ENCODE measurements around the gene PSMA6.
"Not testable (repeated sequence)": the region's sequence is repeated elsewhere in the genome, so short reads cannot be mapped to it uniquely, and the experiment has no call there.

PSMA6 gene

DNA sequence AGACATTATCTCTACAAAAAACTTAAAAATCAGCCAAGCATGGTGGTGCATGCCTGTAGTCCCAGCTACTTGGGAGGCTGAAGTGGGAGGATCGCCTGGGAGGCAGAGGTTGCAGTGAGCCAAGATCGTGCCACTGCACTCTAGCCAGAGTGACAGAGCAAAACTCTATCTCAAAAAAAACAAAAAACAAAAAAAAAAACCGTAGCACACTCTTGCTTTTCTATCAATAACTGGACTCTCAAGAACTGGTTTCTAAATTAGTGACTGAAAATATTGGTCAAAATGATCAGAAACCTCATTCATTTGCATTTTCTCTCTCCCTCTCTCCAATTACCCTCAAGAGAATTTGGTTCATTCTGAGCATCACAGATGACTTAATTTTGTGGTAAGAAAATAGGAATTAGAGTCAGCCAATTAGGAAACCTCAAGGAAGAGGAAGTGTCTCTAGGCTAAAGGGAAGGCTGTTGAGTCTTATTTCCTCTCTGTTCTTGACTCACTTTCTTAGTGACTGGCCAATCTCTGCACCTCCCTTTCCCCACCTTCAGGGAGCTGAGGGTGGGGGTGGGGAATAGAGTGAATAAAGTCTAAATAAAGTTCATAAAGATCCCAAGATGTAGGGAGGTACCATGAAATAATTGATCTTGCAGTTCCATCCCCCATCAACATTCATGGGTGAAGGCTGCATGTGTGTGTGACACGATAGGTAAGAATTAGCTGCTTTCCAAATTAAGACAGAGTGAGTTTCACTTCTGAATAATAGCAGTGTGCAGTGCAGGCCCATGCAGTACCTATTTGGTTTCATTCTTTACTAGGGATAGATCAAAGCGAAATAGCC is 6.8 kb upstream of the PSMA6 start:
- FAIRE-seq: no peak

DNA sequence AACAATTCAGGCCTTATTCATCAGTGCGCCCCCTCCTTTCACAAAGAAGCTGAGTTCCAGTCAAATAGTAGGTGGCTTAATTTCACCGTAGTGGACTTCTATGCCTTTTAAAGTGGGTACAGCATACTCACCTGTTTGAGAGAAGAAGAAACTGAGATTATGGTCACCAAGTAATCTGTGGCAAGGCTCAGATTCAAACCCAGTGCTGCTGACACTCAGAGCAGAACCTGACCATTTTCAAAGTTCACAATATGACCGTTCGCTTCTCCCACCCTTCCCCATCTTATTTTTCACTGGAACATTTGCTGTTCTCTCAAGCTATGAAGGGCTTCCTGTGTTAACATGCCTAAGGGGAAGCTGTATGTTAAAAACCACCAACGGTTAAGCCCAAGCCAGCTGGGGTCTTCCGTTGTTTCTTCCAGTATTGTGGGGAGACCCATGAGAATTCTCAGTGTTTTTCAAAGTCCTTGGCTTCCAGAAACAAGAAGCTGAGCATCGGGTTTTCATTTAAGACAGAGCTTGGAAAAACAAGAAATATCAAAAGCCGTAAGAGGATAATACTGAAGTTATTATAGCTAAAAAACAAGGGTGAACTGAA is 6.1 kb upstream of the PSMA6 start:
- FAIRE-seq: no peak

DNA sequence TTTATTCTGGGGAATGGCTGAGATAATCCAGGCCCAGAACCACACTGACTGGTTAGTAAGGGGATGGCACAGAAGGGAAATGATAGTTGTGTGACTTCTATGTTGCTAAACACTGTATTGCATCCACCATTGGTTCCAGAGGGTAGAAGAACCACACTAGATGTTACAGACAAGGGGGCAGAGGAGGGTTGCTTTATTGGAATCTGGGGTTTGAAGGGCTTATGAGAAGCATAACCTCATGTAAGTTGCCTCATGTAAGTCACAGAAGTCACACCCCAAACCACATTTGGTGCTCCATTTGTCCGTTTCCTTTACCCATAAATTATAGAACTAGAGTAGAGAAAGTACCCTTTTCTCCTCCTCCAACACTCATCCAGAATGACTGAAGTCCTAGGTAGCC is 5.5 kb upstream of the PSMA6 start:
- FAIRE-seq: no peak

DNA sequence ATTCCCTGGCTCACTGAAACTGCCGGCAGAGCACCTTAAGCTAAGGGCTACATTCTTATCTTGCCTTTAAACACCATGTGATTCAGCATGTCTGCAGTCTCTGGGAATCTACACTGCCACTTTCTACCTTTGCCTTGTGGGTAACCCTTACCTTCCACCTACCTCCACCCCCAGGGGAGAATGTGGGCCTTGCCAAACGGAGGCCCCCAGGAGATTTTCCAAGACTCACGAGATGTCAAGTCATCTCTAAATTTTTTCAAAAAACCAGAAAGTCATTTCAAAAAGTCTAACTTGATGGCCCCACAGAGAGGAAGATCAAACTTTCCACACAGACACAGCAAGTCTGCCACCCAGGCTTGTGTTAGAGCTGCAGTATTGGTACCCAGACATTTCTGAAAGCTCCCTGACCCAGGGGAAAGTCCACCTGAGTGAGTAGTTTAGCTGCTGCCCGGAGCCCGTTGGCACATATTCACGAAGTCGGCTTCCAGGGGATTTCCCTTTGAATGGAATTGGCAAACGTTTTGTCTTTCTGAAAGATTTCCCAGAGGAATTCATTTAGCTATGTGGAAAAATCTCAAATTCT is 4.7 kb upstream of the PSMA6 start:
- no peak for FAIRE-seq

DNA sequence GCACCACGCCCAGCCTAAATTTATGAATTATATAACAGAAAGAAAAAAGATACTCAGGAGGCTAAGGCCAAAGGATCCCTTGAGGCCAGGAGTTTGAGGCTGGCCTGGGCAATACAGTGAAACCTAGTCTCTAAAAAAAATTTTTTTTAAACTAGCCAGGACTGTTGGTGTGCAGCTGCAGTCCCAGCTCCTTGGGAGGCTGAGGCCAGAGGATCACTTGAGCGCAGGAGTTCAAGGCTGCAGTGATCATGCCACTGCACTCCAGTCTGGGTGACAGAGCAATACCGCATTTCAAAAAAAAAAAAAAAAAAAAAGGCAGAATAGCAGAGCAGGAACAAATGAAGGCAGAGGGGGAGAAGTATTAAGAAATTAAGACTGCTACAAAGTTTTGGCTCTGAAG is 2.6 kb upstream of the PSMA6 start:
- FAIRE-seq: no peak

DNA sequence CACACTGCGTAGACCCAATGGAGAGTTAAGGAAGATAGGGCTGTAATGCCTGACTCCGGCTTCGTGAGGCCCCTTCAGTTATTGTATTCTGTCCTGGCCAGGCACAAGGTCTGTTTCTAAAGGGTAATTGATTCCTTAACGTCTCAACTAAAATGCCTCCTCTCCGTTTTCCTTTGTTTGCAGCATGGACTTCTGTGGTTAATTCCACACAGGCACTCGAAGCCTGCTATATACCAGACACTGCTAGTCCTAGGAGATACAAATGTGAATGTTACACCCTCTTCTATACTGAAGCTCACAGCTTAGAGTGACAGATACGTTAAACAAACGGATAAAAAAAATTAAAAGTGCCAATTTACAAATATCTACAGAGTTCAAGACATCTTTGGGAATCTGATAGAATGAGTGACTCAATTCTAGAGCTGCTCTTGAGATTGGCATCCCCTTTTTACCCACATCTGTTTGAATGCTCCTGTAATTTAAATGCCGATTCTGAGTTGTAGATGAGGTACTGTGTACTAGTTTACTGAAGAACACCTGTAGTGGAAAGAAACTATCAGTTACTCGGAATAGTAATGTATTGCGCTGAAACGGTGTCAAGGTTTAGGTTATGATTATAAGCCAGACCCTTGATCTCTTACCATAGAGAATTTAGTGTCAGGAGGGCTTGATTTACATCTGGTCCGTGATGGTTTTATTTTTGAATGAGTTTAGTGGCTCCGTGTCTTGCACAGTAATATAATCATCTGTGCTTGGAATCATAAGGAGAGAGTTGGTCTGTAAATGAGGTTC is 784 bp downstream of the PSMA6 start:
- no peak for FAIRE-seq

DNA sequence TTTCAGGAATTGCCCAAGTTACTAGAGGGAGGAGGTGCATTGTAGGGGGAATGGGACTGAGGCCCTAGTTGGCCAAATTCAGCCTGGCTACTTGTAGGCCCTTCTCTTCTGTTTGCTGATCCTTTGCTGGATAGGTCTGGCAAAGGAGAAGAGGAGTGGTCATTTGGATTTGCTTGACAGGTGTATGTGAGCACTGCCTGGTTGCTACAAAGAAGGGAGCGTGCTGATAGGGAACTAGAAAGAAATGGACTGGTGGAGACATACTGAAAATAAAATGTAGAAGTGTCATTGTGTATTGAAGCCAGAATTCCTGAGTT is 3.6 kb downstream of the PSMA6 start:
- no peak for FAIRE-seq

DNA sequence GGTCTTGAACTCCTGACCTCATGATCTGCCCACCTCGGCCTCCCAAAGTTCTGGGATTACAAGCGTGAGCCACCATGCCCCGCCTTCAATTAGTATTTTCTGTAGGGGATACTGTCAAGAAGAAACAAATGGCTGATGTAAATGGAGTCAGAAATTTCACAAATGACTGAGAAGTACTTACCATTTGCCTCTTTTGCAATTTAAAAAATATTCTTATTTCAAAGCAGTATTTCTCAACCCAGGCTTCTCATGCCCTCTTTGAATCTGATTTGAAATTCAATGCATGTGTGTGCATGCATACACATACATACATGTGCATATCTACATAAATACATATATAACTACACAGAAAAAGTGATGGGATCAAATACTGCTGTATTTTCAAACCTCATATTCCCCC is 4.4 kb downstream of the PSMA6 start:
- no peak for FAIRE-seq

DNA sequence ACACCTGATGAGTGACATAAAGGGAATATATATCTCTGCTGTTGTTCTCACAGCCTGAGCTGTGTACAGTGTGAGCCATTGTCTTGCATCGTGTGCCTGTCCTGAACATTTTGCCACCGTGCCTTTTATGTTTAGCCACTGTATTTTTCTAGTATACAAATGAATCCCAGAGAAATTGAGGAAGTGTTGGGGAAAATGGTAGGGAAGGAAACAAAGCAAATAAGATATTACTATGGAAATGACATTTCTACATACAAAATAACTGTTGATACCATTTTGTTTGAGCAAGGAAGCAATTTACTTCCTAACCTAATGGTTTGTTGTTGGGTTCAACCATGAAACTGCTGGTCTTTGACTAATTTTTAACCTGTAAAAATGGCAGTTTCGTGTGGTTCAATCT is 5.5 kb downstream of the PSMA6 start:
- no peak for FAIRE-seq

DNA sequence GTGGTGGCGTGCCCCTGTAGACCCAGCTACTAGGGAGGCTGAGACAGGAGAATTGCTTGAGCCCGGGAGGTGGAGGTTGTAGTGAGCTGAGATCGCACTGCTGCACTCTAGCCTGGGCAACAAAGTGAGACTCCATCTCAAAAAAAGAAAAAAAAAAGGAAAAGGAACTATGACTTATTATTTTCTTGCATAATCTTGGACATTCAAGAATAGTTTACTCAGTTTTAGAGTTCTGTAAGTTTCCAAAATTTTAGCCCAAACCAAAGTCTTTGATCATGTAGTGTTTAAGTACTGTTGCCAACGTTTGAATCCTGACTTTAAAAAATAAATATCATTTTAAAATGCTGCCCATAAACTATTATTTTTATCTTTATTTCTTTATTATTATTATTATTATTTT is 6.2 kb downstream of the PSMA6 start:
- no peak for FAIRE-seq

DNA sequence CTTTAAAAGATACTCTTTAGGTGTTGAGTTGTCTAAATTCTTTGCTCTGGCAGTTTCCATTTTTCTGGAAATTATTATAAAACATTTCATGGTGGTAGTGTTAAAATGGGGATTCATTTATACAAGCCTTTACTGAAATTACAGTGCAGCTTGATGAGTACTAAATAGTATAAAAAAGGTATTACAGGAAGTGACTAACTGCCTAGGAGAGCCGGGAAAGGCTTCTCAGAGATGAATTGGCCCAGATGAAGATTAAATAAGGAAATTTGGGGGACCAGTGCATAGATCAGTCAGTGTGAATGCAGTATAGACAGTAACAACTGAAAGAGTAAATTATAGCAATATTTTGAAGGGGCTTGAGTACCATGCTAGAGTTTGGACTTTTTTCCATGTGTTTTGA is 7.5 kb downstream of the PSMA6 start:
- FAIRE-seq: no peak

DNA sequence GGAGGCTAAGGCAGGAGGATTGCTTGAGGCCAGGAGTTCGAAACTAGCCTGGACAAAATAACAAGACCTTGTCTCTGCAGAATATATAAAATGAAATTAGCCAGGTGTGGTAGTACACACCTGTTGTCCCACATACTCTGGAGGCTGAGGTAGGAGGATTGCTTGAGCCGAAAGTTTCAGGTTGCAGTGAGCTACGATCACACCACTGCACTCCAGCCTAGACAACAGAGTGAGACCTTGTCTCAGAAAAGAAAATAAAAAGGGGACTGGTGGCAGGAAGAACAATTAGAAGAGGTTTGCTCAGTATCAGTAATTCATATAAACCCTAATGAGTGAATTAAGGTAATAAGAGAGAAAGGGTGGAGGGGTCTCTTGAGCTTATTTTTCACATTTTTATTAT is 8.0 kb downstream of the PSMA6 start:
- no peak for FAIRE-seq

DNA sequence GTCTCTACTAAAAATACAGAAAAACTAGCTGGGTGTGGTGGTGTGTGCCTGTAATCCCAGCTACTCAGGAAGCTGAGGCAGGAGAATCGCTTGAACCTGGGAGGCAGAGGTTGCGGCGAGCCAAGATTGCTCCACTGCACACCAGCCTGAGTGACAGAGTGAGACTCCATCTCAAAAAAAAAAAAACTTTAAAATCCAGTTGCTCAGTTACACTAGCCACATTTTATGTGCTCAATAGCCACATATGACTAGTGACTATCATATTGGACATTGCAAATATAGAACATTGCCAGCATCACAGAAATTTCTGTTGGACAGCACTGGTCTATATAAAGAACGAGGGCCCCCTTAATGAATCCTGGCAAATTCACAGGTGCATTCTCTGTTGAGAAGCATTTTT is 9.2 kb downstream of the PSMA6 start:
- not testable (repeated sequence) for FAIRE-seq

DNA sequence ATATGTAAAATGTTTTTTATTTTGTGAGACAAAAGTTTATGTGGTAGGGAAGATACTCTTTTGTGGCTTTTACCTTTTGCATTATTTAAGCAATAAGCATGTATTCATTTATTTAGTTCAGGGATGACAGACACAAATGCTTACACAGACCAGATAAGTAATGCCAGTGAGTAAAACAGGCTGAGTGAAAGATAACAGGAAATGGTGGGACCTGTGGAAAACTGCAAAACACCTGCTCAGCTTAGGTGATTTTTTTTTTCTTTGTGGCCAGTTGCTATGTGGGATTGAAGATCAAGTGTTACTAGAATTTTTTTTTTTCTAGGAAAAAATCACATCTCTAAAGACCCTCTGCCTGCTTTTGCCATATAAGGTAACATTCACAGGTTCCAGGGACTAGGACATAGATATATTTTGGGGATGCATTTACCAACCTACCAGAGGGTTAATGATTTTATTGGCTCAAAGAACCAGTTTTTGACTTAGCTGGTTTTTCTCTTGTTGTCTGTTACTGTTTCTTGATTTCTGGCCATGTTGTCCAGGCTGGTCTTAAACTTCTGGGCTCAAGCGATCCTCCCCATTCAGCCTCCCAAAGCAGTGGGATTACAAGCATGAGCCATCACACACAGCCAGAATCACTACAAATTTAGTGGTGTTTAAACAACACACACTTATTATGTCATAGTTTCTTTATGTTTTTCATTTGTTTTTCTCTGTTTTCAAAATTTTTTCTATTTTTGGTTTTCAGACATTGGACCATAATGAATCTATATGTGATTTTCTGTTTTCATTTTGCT is 9.8 kb downstream of the PSMA6 start:
- FAIRE-seq: no peak

DNA sequence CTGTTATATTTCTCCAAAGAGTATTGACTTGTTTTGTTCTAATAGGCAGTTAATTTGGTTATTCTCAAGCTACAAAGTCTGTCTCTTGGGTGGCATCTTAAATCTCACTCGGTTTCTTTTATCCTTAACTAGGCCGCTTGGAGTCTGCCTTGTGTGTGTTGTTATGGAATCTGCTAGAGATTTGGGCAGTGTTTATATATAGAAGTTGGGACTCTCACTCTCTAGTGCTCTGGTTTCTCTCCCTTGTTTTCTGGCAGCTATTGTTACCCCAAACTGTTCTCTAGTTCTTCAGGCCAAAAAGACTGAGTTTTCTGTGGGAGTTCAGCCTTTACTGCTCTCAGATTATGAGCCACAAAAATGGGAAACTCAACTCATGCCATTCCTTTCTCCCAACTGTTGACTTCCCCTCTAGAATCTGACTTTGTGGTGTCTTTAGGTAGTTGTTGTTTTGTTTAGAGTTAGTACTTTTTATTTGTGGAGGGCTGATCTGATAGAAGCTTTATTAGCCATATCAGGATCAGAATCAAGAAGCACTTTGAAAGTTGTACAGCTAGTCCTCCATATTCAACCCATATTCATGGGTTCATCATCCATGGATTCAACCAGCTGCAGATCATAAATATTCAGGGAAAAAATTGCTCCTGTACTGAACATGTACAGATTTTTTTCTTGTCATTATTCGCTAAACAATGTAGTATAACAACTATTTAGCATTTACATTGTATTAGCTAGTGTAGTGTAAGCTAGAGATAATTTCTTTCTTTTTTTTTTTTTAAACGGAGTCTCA is 11.2 kb downstream of the PSMA6 start:
- no peak for FAIRE-seq

DNA sequence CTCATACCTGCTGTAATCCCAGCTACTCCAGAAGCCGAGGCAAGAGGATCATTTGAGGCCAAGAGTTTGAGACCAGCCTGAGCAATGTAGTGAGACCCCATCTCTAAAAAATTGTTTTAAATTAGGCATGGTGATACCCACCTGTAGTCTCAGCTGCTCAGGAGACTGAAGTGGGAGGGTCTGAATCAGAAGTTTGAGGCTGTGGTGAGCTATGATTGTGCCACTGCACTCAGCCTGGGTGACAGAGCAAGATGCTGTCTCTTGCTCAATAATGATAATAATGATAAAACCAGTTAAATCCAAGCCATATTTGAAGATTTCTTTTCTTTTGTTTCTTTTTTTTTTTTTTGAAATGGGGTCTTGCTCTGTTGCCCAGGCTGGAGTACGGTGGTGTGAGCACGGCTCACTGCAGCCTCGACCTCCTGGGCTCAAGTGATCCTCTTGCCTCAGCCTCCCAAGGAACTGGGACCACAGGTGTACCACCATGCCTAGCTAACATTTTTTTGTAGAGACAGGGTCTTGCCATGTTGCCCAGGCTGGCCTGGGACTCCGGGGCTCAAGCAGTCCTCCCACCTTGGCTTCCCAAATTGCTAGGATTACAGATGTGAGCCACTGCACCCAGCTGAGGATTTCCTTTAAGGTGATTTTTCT is 12.8 kb downstream of the PSMA6 start:
- no peak for FAIRE-seq

DNA sequence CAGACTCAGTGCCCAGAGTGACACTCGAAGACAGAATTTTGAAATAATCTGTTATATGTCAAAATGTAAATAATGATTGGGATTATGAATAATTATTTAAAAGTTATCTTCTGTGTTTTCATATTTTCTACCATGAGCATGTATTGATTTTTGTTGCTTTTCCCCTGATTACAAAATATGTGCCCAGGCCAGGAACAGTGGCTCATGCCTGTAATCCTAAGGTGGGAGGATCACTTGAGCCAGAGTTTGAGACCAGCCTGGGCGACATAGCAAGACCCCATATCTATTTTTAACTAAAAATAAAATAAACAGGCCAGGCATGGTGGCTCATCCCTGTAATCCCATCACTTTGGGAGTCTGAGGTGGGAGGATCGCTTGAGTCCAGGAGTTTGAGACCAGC is 13.5 kb downstream of the PSMA6 start:
- FAIRE-seq: no peak

DNA sequence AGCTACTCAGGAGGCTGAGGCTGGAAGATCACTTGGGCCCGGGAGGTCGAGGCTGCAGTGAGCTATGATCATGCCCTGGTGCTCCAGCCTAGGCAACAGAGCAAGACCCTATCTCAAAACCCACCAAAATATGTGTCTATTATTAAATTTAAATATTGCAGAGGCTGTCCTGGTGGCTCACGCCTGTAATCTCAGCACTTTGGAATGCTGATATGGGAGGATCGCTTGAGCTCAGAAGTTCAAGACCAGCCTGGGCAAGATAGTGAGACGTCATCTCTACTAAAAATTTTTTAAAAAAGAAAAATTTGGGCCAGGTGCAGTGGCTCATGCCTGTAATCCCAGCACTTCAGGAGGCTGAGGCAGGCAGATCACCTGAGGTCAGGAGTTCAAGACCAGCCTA is 13.9 kb downstream of the PSMA6 start:
- no peak for FAIRE-seq

DNA sequence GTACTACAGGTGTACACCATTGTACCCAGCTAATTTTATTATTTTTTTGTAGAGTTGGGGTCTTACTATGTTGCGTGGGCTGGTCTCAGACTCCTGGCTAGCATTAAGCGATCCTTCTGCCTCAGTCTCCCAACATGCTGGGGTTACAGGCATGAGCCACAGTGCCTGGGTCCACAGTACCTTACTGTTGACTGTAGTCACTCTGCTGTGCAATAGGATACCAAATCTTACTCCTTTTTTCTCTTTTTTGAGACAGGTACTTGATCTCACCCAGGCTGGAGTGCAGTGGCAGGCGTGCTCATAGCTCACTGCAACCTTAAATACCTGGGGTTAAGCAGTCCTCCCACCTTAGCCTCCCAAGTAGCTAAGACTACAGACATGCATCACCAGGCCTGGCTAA is 25.6 kb downstream of the PSMA6 start:
- FAIRE-seq: no peak

DNA sequence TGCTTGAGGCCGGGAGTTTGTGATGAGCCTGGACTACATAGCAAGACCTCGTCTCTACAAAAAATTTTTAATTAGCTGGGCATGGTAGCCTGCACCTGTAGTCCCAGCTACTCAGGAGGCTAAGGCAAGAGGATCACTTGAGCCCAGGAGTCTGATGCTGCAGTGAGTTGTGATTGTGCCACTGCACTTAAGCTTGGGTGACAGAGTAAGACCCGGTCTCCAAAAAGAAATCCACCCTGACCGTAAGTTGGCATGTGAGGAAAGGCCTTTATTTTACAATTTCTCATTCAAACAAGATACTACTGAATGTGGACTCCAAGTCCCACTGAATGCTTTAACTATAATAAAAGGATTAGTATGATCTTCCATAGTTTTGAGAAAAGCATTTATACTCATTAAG is 27.3 kb downstream of the PSMA6 start:
- no peak for FAIRE-seq

DNA sequence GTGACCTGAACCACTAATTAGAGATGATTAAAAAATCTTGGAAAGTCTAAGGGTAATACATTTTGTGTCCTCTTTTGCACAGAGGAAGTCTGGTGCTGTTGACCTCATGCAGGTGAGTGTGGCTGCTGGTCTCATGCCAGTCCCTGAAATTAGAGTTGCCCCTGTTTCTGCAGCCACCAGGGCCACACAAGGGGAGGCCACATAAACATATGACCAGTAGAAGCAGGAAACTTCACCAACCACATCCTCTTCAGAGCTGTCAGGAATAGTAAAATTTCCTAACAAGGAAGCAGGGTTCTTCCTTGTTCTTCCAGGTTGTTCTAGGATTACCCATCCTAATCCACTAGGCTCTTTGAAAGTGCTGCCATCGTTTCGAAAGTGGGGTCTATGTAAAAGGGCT is 28.3 kb downstream of the PSMA6 start:
- FAIRE-seq: no peak

DNA sequence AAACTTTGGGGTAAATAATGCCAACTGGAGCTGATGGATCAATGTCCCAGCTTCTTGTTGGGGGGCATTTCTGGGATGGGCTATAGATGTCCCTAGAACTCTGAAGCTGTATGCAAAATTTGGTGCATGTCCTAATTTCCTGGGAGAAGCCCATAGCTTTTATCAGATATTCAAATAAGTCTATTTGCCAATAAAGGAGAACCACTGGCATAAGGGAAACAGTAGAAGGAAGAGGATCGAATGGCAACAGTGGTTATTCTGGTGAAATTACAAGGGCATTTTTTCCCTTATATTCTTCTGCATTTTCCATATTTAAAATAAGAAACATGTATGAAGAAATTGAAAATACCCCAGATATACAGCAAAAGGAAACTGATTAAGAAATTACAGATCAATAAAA is 34.2 kb downstream of the PSMA6 start:
- FAIRE-seq: no peak

Data from A204.1 (cell line).